K562 (cell line): ENCODE measurements around the gene QSOX2. TPM values are rescaled to one million over a fixed set of nuclear protein-coding genes. Genes with fewer than 3 reads are reported as not detected.

Experiments
- ATF2 ChIP-seq: sonication (generic); formaldehyde crosslinking; IDR thresholded peaks from 2 replicates; pipeline ENCODE4 v1.8.1; 2022; ENCODE audit warnings: missing genetic modification reagents
- CREB1 ChIP-seq, 2 experiments: sonication (generic) in 1 of 2; formaldehyde crosslinking in 1 of 2; IDR thresholded peaks; 2 replicates each; pipeline versions ENCODE4 v1.6.1 to v1.8.0; 2012 to 2022; ENCODE audit warnings: inconsistent platforms in 1 of 2, mild to moderate bottlenecking in 1 of 2, missing genetic modification reagents in 1 of 2, moderate library complexity in 1 of 2
- HBP1 ChIP-seq: fragments of 450-650 bp; formaldehyde crosslinking; IDR thresholded peaks from 2 replicates; pipeline ENCODE4 v1.4.0; 2022; ENCODE audit warnings: missing genetic modification characterization
- HDAC3 ChIP-seq: fragments of 450-650 bp; IDR thresholded peaks from 2 replicates; pipeline ENCODE4 v1.6.1; 2018; ENCODE audit warnings: borderline replicate concordance, mild to moderate bottlenecking, moderate library complexity; ENCODE audit not compliant: partially characterized antibody
- HDAC6 ChIP-seq: IDR thresholded peaks from 2 replicates; pipeline ENCODE4 v1.6.1; 2012; ENCODE audit warnings: low read depth, mild to moderate bottlenecking, control low read depth, inconsistent platforms, low read length, moderate library complexity
- MAX ChIP-seq: sonication (generic); formaldehyde crosslinking; IDR thresholded peaks from 2 replicates; pipeline ENCODE4 v1.9.0; 2022; ENCODE audit warnings: mild to moderate bottlenecking, missing genetic modification reagents
- MEIS2 ChIP-seq: fragments of 450-650 bp; IDR thresholded peaks from 2 replicates; pipeline ENCODE4 v1.6.1; 2014; ENCODE audit warnings: mild to moderate bottlenecking; ENCODE audit not compliant: partially characterized antibody
- MGA ChIP-seq: fragments of 450-650 bp; IDR thresholded peaks from 2 replicates; pipeline ENCODE4 v1.6.1; 2016; ENCODE audit warnings: mild to moderate bottlenecking, moderate library complexity
- RAD51 ChIP-seq: fragments of 450-650 bp; IDR thresholded peaks from 2 replicates; pipeline ENCODE4 v1.7.1; 2016; ENCODE audit warnings: low read depth, mild to moderate bottlenecking, borderline replicate concordance
- RFX7 ChIP-seq: fragments of 250-450 bp; sonication (Bioruptor Pico); IDR thresholded peaks from 2 replicates; pipeline ENCODE4 v1.5.1; 2021; ENCODE audit warnings: mild to moderate bottlenecking
- ZNF253 ChIP-seq: fragments of 250-450 bp; sonication (Bioruptor Pico); conservative IDR thresholded peaks from 2 replicates; pipeline ENCODE4 v1.6.1; 2021; ENCODE audit warnings: mild to moderate bottlenecking
- polyA plus RNA-seq, 8 experiments: library from polyadenylated mRNA; depleted of rRNA in 4 of 8; stranded (reverse) in 5 of 8; unstranded in 3 of 8; fragments of >200 nt; fragmentation: Nextera tagmentation in 2 of 8; fragmentation: Illumina TruSeq in 1 of 8; extraction: Ambion mirVana in 2 of 8; extraction: Trizol in 1 of 8; gene quantifications; 2 replicates each; pipeline versions ENCODE4 v1.2.1 to v1.2.3, GENCODE V29; 2011 to 2014; ENCODE audit warnings: inconsistent platforms in 1 of 8, missing spikeins in 1 of 8
- total RNA-seq, 7 experiments: library from RNA; depleted of rRNA in 6 of 7; stranded (reverse); fragments of >200 nt in 6 of 7; fragmentation: Illumina TruSeq in 2 of 7; extraction: Trizol in 2 of 7; gene quantifications; 2 replicates each; pipeline versions ENCODE4 v1.2.1 to v1.2.3, GENCODE V29; 2011 to 2021; ENCODE audit warnings: low replicate concordance in 1 of 7

The QSOX2 gene
- total and polyA plus RNA-seq, 9 of the 15 experiments (the other 6 are each of a cell fraction or from before 2014, with no cell fraction given): 0.51 to 23.7 (median 12.7) TPM

GRCh38 chr9:136249877-136250559, 4.4 kb upstream of the QSOX2 start (continued):
- TF ChIP-seq MGA (peak; percentile 71), HDAC6 (no peak), RFX7 (CRISPR knock-in tag) (no peak), ZNF253 (CRISPR knock-in tag) (no peak), HBP1 (CRISPR knock-in tag) (no peak), RAD51 (no peak; the same call in 1 of the 2 replicates), CREB1 (IDR thresholded peaks at IDR 0.05) (no peak), CREB1 (CRISPR knock-in tag; IDR thresholded peaks at IDR 0.05) (peak; percentile 63; the same call in 1 of the 2 replicates), MEIS2 (peak; percentile 58), HDAC3 (no peak), ATF2 (no peak), MAX (CRISPR knock-in tag) (peak; percentile 93)
